ENCODE measurements around the gene CEACAM6. TPM values are rescaled to one million over a fixed set of nuclear protein-coding genes. Genes with fewer than 3 reads are reported as not detected.
"Not testable (repeated sequence)": the region's sequence is repeated elsewhere in the genome, so short reads cannot be mapped to it uniquely, and the experiment has no call there.

CEACAM6 gene
- polyA plus RNA-seq (ENCODE audit: insufficient read length), result not detected
- long read RNA-seq, donor 1, result 0 reads
- long read RNA-seq, donor 2, result 0 reads
- long read RNA-seq, donor 3, result 0 reads
- long read RNA-seq, donor 4, result 0 reads
- long read RNA-seq, donor 5, result 0 reads
- long read RNA-seq, donor 6, result 0 reads
- long read RNA-seq, donor 7, result 0 reads
- long read RNA-seq, donor 8, result 0 reads

DNA sequence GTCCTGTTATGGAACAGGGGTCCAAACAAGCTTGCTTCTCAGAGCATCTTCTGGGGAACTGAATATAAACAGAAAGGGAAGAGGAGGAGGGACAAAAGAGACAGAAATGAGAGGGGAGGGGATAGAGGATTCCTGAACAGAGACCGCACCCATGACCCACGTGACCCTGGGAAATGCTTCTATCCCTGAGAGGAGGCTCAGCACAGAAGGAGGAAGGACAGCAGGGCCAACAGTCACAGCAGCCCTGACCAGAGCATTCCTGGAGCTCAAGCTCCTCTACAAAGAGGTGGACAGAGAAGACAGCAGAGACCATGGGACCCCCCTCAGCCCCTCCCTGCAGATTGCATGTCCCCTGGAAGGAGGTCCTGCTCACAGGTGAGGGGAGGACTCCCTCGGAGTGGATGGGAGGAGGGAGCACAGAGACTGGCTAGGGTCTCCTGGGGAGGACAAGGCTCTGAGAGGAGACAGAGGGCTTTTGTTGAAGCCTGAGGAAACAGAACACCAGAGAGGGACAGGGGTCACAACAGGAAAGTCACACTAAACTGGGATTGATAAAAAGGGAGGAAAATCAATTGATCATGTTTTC, at the start of gene CEACAM6:
Gene CEACAM6, plus strand, starts transcription at position 203 of the 586 bp plus-strand sequence. Its CDS starts 109 bp downstream, at position 312.
- DNase-seq, result no peak

DNA sequence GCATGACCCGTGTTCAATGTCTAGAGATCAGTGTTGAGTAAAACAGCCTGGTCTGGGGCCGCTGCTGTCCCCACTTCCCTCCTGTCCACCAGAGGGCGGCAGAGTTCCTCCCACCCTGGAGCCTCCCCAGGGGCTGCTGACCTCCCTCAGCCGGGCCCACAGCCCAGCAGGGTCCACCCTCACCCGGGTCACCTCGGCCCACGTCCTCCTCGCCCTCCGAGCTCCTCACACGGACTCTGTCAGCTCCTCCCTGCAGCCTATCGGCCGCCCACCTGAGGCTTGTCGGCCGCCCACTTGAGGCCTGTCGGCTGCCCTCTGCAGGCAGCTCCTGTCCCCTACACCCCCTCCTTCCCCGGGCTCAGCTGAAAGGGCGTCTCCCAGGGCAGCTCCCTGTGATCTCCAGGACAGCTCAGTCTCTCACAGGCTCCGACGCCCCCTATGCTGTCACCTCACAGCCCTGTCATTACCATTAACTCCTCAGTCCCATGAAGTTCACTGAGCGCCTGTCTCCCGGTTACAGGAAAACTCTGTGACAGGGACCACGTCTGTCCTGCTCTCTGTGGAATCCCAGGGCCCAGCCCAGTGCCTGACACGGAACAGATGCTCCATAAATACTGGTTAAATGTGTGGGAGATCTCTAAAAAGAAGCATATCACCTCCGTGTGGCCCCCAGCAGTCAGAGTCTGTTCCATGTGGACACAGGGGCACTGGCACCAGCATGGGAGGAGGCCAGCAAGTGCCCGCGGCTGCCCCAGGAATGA, 48.4 kb upstream of the CEACAM6 start:
- no peak for DNase-seq

DNA sequence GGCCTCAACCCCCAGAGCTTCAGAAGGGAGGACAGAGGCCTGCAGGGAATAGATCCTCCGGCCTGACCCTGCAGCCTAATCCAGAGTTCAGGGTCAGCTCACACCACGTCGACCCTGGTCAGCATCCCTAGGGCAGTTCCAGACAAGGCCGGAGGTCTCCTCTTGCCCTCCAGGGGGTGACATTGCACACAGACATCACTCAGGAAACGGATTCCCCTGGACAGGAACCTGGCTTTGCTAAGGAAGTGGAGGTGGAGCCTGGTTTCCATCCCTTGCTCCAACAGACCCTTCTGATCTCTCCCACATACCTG, 47.9 kb upstream of the CEACAM6 start:
- no peak for DNase-seq

DNA sequence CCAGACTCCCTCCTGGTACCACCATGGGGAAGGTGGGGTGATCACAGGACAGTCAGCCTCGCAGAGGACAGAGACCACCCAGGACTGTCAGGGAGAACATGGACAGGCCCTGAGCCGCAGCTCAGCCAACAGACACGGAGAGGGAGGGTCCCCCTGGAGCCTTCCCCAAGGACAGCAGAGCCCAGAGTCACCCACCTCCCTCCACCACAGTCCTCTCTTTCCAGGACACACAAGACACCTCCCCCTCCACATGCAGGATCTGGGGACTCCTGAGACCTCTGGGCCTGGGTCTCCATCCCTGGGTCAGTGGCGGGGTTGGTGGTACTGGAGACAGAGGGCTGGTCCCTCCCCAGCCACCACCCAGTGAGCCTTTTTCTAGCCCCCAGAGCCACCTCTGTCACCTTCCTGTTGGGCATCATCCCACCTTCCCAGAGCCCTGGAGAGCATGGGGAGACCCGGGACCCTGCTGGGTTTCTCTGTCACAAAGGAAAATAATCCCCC, 47.4 kb upstream of the CEACAM6 start:
- DNase-seq, result no peak

DNA sequence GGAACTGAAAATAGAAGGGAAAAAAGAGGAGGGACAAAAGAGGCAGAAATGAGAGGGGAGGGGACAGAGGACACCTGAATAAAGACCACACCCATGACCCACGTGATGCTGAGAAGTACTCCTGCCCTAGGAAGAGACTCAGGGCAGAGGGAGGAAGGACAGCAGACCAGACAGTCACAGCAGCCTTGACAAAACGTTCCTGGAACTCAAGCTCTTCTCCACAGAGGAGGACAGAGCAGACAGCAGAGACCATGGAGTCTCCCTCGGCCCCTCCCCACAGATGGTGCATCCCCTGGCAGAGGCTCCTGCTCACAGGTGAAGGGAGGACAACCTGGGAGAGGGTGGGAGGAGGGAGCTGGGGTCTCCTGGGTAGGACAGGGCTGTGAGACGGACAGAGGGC, 46.8 kb upstream of the CEACAM6 start, which contains the start of gene CEACAM5:
Gene CEACAM5, plus strand, starts transcription at position 146 of the 400 bp plus-strand sequence. Its CDS starts 106 bp downstream, at position 252.
- no peak for DNase-seq

DNA sequence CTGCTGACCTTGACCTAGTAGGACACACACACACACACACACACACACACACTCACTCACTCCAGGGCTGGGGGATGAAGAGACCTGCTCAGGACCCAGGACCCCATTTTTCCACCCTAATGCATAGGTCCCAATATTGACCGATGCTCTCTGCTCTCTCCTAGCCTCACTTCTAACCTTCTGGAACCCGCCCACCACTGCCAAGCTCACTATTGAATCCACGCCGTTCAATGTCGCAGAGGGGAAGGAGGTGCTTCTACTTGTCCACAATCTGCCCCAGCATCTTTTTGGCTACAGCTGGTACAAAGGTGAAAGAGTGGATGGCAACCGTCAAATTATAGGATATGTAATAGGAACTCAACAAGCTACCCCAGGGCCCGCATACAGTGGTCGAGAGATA, 45.8 kb upstream of the CEACAM6 start:
- not testable (repeated sequence) for DNase-seq

DNA sequence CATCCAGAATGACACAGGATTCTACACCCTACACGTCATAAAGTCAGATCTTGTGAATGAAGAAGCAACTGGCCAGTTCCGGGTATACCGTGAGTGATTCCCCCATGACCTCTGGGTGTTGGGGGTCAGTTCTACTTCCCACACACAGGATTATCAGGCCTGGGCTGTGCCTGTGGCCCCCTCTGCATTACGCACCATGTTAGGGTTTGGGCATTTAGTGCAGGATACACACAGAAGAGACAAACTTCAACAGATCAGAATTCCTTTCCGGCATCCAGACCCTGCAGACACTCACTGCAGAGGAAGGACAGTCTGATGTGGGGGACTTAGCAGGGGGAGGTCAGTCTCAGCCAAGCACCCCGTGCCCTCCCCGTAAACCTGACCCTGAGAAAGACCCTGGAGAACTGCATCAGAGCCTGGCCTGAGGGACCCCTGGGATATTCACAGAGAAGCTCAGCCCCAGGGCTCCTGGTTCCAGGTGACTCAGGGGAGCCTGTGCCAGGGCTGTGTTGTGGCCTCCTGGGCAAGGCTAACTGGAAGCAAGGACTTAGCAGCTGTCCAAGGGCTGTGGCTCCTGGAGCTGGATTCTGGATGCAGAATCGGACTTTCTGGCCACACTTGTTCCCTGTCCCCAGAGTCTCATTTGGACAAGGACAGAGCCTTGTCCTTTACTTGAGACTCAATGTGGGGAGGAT, 45.2 kb upstream of the CEACAM6 start:
- DNase-seq, result no peak

DNA sequence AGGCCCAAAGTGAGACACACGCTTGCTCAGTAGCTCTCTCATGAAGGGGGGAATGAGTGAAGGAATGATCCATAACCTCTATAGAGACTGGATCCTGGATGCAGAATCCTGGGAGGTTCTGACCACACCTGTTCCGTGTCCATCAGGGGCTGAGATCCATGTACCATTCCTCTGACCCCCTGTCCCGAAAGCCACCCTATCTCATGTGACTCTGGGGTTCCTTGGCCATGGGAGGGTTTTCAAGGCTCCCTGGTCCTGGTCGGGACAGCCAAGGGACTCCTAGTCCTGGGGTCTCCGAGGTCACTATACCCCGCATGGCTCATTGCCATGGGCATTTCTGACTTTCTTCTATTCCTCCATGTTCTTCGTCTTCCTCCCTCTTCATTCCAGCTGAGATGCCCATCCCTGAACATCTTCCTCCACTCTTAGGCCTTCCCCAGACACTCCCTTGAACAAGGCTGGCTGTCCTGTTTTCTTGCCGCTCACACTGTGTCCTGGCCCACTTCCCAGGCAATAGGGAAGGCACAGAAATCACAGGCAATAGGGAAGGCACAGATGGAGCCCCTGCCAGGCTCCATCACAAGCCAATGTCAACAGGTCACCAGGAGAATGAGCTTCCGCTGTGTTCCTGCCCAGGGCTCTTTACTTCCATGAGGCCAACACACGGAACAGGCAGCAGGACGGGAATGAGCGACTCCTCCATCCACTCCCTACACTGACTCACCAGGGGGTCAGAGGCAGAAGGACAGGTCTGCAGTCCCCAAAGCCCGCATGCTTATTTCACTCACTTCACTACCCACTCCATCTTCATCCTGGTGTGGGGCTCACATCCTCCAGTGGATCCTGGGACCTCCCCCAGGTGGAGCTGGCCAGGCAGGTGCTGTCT, 43.7 kb upstream of the CEACAM6 start:
- DNase-seq, result no peak

DNA sequence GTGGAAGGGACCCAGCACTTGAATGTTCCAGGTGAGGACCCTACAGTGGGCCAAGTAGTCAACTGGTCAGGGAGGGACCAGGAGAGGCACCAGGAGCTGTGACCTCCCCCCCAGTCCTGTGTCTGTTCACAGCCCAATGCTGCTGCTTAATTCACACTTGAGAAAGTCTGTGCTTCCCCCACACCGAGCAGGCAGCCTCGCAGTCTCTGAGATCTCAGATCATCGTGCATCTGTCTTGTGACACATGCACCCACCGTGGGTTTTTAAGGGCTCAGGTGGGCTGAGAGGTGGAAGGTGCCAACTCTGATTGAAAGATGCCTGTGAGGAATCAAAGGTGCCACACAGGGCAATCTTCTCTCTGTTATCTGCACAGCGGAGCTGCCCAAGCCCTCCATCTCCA, 40.7 kb upstream of the CEACAM6 start:
- DNase-seq, result no peak

DNA sequence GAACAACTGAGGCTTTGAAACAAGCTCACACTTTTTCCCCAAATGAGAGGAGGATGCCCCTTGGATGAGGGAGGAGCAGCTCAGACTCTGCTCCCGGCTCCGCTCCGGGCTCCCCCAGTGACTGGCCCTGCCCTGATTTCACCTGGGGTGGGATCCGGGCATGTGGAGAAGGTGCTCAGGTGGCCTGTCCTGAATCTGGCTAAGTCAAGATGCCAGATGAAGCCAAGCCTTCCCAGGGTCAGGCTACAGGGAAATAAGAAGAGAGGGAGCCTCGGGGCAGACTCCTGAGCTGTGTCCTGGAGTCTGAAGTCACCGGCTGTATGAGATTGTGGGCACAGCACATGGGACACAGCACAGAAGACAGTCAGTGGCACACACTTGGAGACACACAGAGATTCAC, 36.6 kb upstream of the CEACAM6 start:
- no peak for DNase-seq

DNA sequence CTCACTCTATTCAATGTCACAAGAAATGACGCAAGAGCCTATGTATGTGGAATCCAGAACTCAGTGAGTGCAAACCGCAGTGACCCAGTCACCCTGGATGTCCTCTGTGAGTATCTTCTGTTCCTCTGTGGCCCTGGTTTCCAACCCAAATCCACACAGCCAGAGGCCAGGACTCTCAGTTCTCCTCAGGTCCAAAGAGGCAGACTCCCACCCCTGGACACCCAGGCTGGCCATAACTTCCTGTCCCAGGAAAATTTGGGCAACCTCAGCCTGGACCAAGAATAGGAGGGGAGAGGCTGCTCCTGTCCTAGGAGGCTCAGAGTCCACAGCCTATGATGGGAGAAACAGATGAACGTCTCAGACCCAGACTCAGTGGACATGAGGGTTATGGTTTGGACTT, 35.2 kb upstream of the CEACAM6 start:
- DNase-seq, result no peak

DNA sequence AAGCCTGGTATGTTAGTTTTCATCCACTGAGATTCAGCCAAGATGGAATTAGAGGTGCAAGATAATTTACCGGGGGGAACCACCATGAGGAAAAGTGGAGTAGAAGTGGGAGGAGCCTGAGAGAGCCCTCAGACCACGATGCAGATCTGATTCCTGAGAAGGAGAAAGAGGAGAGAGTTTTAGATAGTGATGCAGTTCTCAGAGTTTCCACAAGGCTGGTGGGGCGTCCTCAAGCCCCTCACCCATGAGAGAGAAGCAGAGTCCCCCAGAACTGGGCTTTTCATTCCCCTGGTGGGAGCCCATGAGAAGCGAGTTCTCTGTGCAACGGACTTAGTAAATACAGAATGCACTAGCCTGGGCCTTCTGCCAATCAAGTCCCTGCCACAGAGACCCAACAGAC, 28.8 kb upstream of the CEACAM6 start:
- DNase-seq, result no peak

DNA sequence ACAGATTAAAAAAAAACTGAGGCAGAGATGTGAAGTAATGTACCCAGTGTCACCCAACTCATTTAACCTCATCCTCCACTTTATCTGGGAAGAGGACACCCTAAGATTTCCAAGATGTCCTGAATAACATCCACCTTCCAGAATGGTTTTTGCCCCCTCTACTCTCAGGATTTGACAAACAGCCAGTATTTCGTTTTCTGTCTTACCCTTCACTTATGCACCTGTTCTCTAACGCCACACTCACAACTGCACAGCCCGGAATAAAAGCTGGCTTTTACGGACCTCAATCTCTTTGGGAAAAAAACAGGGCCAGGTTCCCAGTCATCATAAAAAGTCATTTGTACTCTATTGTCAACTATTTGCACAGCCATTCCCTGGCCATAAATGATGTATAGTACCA, 21.2 kb upstream of the CEACAM6 start:
- DNase-seq, result no peak

DNA sequence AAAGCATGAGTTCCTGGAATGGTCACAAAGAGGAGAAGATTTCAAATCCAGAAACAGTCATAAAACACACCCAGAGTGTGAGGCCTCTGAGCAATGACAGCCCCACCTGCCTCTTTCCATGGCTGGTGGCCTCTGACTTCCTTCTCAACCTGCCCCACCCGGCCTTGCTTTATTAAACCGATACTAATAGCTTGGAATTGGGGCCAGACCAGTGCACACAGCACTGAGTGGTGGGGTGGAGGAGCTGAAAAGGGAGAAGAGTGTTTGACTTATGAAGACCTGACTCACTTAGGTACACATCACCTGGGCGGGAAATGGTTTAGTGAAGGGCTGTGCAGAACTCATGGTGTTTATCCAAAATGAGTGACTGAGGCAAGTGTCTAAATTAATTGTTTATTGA, 20.7 kb upstream of the CEACAM6 start:
- no peak for DNase-seq

DNA sequence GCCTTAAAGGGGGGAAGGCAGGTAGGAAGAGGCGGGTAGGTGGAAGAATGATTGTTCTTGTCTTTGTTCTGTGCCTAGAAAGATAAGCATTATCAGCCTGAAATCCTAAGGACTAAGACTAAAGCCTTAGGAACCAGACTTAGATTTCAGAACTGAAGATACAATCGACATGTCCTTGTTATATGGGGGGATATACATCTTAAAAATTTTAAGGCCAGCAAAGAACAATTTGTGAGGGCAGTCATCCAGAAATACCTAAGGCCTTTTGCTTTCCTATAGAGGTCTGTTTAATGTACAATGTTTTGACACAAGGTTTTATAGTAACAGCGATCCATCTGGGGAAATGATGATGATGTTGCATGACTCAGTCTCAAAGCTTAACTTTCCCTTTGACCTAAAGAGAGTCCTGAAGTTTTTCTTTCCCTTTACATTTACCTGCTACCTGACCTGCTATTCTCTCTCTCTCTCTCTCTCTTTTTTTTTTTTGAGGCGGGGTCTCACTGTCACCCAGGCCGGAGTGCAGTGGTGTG, 20.2 kb upstream of the CEACAM6 start:
- no peak for DNase-seq

DNA sequence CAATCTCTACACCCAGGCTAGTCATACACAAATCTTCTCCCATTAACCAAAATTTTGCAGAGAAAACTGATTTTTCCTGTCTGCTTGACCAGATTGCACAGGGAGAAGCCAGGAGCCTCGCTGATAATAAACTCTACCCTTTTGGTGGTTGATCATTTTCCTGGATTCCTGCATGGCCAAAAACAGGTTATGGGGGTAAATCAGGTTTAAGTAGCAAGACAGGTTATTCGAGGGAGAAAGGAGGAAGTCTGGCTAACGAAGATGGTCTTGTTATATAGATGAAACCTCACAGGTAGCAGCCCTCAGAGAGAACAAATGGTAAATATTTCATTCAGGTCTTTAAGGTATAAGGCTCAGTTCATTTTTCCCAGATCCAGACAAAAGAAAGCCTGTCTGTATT, 16.0 kb upstream of the CEACAM6 start:
- no peak for DNase-seq

DNA sequence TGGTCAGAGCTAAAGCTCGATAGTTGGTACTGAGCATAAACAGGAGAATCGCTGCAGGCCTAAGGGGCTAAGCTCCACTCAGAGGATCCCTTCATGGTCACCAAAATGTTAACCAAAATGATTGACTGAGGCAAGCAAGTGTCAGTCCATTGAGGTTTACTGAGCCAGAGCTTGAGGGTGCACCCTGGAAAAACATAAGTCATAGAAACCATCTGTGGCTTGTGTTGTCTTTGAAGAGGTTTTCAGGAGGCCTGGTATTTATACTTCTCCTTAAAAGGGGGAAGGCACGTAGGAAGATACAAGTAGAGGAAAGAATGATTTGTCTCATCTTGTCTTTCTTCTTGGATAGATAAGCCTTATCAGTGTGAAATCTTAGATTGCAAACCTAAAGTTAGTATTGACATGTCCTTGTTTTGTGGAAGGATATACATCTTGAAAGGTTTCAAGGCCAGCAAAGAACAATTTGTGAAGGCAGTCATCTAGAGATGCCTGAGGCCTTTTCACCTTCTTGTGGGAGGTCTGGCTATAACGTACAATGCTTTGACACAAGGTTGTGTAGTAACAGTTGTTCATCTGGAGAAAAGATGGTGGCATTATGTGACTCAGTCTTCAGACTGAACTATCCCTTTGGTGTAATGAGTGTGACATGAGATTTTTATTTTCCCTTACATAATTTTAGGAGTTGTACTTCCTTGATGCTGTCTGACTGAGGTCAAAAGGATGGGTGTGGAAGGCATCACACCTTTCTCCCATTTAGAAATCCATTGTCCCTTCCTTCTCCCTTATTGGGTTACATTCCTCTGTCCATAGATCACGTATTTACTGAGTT, 14.7 kb upstream of the CEACAM6 start:
- DNase-seq, result no peak

DNA sequence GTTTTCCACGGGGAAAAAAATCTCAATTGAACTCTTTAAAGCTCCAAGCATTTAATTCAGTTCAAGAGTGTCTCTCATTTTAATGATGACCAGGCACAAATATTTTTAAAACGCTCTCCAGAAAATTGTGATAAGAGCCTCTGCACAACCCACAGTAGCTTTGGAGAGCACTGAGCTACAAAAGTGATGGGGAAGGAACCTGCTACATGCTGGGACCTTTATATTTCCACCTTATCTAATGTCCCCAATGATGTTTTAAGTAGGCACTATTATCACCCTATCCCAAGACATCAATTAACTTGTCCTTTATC, 14.1 kb upstream of the CEACAM6 start:
- no peak for DNase-seq

DNA sequence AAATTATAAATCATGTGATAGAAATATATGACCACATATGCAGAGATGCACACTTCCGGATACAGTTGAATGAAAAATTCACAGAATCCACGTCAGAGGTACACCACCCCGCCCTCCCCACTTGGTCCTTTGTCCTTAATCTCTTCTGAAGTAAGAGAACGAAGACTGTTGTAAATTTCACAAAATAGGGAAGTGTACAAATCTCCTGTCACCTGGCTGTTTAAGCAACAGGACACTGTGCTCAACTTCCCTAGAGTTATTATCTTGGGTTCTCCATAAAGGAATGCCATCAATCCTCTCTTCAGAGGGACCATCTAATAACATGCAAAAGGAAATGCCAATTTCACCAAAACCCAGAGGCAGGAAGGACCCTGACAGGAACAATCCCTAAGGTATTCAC, 10.5 kb upstream of the CEACAM6 start:
- DNase-seq, result no peak

DNA sequence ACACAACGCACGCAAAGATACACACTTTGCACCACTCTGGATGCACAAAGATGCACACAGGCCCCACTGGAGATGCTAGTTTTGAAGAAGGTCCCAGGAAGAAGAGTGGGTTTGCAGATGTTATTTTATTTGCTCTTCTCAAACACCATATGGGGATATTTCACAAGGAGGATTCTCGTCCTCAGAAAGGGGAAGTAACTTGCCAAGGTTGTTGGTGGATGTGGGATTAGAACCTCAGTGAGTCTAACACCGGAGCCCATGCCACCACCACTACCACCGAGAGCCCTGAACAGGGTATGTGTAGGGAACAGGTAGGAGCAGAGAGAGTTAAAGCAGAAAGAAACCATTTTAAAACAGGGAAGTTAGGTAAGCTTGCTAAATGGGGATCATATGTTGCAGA, 9.6 kb upstream of the CEACAM6 start:
- DNase-seq, result no peak
